H1 (cell line): ENCODE data around the gene CAPN3. TPM values are rescaled to one million over a fixed set of nuclear protein-coding genes. Genes with fewer than 3 reads are reported as not detected.

ENCODE experiments used
- GTF2F1 ChIP-seq: IDR thresholded peaks from 2 replicates; pipeline ENCODE4 v1.6.1; 2012; ENCODE audit warnings: low read depth, low read length, improper control_type of control experiment, borderline replicate concordance
- JUND ChIP-seq: IDR thresholded peaks from 2 replicates; pipeline ENCODE4 v1.6.1; 2011; ENCODE audit warnings: mild to moderate bottlenecking, improper control_type of control experiment, low read length
- KDM1A ChIP-seq: fragments of 200-600, 300-600 bp; sonication (generic); IDR thresholded peaks from 2 replicates; pipeline ENCODE4 v1.7.1; 2016; ENCODE audit warnings: mild to moderate bottlenecking, low read length, borderline replicate concordance
- NRF1 ChIP-seq: IDR thresholded peaks from 2 replicates; pipeline ENCODE4 v1.6.1; 2011; ENCODE audit warnings: mild to moderate bottlenecking, low read depth, low read length, improper control_type of control experiment
- PHF8 ChIP-seq: fragments of 200-600 bp; sonication (generic); conservative IDR thresholded peaks from 2 replicates; pipeline ENCODE4 v1.7.1; 2012; ENCODE audit warnings: low read depth, mild to moderate bottlenecking, inconsistent platforms, low read length, moderate library complexity
- SIRT6 ChIP-seq: IDR thresholded peaks from one replicate; pipeline ENCODE4 v1.7.1; 2012; ENCODE audit warnings: low read length, inconsistent platforms
- polyA plus RNA-seq, 7 experiments: library from polyadenylated mRNA; depleted of rRNA in 3 of 7; stranded (reverse) in 5 of 7; unstranded in 2 of 7; fragments of >200 nt in 5 of 7; fragments of 200-250 nt in 2 of 7; gene quantifications; 1 replicate in 5 of 7; 2 replicates in 1 of 7; 4 replicates in 1 of 7; pipeline versions ENCODE4 v1.2.1 to v1.2.3, GENCODE V29; 2011 to 2013; ENCODE audit warnings: missing spikeins in 2 of 7, mixed read lengths in 2 of 7
- total RNA-seq: library from RNA; stranded (reverse); fragmentation: NEBNext Ultra II Directional; extraction: Animal tissue kit (Norgen Biotek cat#: 25700); gene quantifications from 2 replicates; pipeline ENCODE4 v1.2.1, GENCODE V29; 2021
- TF ChIP-seq, protein P1 (sequence below): fragments of 300-600 bp; sonication (generic); IDR thresholded peaks from 2 replicates; pipeline ENCODE4 v1.7.1; 2012; ENCODE audit warnings: low read length, moderate library complexity, mild to moderate bottlenecking, inconsistent platforms; ENCODE audit not compliant: insufficient replicate concordance

CAPN3 gene
- total and polyA plus RNA-seq, 2 of the 8 experiments (the other 6 are each of a cell fraction or from before 2014, with no cell fraction given): 0.80 to 2.1 TPM

DNA sequence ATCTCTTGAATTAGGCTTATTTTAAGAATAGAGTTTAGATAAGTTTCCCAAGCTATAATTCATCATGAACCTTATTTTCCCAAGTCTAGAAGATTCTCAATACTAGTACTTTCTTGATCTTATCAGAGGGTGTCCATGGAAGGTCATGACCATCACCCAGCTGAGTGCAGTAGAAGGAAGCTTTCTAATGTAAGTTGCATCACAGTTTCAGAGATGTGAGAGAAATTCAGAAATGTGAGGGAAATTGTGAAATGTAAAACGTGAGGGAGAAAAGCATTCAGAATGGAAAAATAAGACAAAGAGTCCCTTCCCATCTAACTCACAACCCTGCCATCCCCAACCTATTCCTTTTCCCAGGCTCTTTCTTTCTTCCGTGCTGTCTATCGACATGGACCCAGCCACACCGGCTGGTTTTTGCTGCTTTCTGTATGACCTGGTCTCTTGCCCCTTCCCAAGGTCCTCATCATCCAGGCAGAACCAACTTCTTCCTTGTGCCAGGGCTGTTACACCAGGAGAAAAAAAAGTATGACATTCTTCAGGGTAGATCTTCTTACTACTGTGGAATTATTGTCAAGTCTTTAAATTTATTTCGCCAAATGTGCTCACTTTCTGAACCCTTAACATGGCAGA is 6.7 kb downstream of the CAPN3 start (continued):
- TF ChIP-seq, protein P1, sequence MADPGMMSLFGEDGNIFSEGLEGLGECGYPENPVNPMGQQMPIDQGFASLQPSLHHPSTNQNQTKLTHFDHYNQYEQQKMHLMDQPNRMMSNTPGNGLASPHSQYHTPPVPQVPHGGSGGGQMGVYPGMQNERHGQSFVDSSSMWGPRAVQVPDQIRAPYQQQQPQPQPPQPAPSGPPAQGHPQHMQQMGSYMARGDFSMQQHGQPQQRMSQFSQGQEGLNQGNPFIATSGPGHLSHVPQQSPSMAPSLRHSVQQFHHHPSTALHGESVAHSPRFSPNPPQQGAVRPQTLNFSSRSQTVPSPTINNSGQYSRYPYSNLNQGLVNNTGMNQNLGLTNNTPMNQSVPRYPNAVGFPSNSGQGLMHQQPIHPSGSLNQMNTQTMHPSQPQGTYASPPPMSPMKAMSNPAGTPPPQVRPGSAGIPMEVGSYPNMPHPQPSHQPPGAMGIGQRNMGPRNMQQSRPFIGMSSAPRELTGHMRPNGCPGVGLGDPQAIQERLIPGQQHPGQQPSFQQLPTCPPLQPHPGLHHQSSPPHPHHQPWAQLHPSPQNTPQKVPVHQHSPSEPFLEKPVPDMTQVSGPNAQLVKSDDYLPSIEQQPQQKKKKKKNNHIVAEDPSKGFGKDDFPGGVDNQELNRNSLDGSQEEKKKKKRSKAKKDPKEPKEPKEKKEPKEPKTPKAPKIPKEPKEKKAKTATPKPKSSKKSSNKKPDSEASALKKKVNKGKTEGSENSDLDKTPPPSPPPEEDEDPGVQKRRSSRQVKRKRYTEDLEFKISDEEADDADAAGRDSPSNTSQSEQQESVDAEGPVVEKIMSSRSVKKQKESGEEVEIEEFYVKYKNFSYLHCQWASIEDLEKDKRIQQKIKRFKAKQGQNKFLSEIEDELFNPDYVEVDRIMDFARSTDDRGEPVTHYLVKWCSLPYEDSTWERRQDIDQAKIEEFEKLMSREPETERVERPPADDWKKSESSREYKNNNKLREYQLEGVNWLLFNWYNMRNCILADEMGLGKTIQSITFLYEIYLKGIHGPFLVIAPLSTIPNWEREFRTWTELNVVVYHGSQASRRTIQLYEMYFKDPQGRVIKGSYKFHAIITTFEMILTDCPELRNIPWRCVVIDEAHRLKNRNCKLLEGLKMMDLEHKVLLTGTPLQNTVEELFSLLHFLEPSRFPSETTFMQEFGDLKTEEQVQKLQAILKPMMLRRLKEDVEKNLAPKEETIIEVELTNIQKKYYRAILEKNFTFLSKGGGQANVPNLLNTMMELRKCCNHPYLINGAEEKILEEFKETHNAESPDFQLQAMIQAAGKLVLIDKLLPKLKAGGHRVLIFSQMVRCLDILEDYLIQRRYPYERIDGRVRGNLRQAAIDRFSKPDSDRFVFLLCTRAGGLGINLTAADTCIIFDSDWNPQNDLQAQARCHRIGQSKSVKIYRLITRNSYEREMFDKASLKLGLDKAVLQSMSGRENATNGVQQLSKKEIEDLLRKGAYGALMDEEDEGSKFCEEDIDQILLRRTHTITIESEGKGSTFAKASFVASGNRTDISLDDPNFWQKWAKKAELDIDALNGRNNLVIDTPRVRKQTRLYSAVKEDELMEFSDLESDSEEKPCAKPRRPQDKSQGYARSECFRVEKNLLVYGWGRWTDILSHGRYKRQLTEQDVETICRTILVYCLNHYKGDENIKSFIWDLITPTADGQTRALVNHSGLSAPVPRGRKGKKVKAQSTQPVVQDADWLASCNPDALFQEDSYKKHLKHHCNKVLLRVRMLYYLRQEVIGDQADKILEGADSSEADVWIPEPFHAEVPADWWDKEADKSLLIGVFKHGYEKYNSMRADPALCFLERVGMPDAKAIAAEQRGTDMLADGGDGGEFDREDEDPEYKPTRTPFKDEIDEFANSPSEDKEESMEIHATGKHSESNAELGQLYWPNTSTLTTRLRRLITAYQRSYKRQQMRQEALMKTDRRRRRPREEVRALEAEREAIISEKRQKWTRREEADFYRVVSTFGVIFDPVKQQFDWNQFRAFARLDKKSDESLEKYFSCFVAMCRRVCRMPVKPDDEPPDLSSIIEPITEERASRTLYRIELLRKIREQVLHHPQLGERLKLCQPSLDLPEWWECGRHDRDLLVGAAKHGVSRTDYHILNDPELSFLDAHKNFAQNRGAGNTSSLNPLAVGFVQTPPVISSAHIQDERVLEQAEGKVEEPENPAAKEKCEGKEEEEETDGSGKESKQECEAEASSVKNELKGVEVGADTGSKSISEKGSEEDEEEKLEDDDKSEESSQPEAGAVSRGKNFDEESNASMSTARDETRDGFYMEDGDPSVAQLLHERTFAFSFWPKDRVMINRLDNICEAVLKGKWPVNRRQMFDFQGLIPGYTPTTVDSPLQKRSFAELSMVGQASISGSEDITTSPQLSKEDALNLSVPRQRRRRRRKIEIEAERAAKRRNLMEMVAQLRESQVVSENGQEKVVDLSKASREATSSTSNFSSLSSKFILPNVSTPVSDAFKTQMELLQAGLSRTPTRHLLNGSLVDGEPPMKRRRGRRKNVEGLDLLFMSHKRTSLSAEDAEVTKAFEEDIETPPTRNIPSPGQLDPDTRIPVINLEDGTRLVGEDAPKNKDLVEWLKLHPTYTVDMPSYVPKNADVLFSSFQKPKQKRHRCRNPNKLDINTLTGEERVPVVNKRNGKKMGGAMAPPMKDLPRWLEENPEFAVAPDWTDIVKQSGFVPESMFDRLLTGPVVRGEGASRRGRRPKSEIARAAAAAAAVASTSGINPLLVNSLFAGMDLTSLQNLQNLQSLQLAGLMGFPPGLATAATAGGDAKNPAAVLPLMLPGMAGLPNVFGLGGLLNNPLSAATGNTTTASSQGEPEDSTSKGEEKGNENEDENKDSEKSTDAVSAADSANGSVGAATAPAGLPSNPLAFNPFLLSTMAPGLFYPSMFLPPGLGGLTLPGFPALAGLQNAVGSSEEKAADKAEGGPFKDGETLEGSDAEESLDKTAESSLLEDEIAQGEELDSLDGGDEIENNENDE: no peak
- TF ChIP-seq PHF8 (no peak), GTF2F1 (no peak), SIRT6 (no peak), KDM1A (no peak), JUND (no peak), NRF1 (no peak)
